Peyer's patch (tissue), 4 donors: ENCODE measurements around the gene CISD3. TPM values are rescaled to one million over a fixed set of nuclear protein-coding genes. Genes with fewer than 3 reads are reported as not detected.

Experiments
- DNase-seq, 3 donors: peaks; one replicate each; pipeline ENCODE4 v3.0.0-alpha.2; 2017 to 2019
- H3K27ac ChIP-seq, 4 donors: fragments of 200-600 bp; sonication (generic); one replicate each; pipeline ENCODE4 v1.5.1; 2016 to 2019
- H3K27me3 ChIP-seq, 2 donors: fragments of 200-600 bp; sonication (generic); one replicate each; pipeline ENCODE4 v1.5.1; 2019
- H3K36me3 ChIP-seq, 3 donors: fragments of 200-600 bp; sonication (generic); one replicate each; pipeline ENCODE4 v1.5.1; 2016 to 2019
- H3K4me1 ChIP-seq, 4 donors: fragments of 200-600 bp; sonication (generic); one replicate each; pipeline ENCODE4 v1.5.1; 2016 to 2019
- H3K4me3 ChIP-seq, 4 donors: fragments of 200-600 bp; sonication (generic); 1 replicate in 3 of 4; 2 replicates in 1 of 4; pipeline ENCODE4 v1.5.1; 2016 to 2019; ENCODE audit warnings: mild to moderate bottlenecking in 1 of 4
- H3K9me3 ChIP-seq, 4 donors: fragments of 200-600 bp; sonication (generic); one replicate each; pipeline ENCODE4 v1.5.1; 2016 to 2019; ENCODE audit warnings: mild to moderate bottlenecking in 1 of 4
- POLR2A ChIP-seq, 2 donors: fragments of 450-650 bp; IDR thresholded peaks; one replicate each; pipeline ENCODE4 v1.5.1; 2017; ENCODE audit warnings: antibody characterized with exemption in 2 of 2, mild to moderate bottlenecking in 2 of 2, moderate library complexity in 2 of 2
- total RNA-seq, 4 donors: library from RNA; depleted of rRNA; stranded (reverse); fragments of >200 nt; gene quantifications; one replicate each; pipeline ENCODE4 v1.1.0, GENCODE V29; 2016
- TF ChIP-seq, protein P1 (sequence below), 6 experiments: fragments of 450-650 bp in 4 of 6; fragments of 200-600 bp in 2 of 6; sonication (generic) in 1 of 6; IDR thresholded peaks; one replicate each; pipeline ENCODE4 v1.5.1; 2017 to 2019; ENCODE audit warnings: antibody characterized with exemption in 6 of 6, mild to moderate bottlenecking in 3 of 6, moderate library complexity in 1 of 6

The CISD3 gene
- total RNA-seq, 4 donors from 2014 or later: 10.7 to 55.0 (median 43.2) TPM

GRCh38 chr17:38691154-38691553 lies 39.0 kb upstream of the CISD3 start:
- Histone ChIP-seq H3K4me3 (no peak overlapping the region), H3K4me1 (peaks cover 0 to 14% (median 0%) of the 10 kb centered on the region in 4 donors), H3K9me3 (no peaks in the 10 kb centered on the region), H3K27ac (no peak overlapping the region), H3K36me3 (no peaks in the 10 kb centered on the region), H3K27me3 (no peaks in the 10 kb centered on the region)
- TF ChIP-seq, protein P1, sequence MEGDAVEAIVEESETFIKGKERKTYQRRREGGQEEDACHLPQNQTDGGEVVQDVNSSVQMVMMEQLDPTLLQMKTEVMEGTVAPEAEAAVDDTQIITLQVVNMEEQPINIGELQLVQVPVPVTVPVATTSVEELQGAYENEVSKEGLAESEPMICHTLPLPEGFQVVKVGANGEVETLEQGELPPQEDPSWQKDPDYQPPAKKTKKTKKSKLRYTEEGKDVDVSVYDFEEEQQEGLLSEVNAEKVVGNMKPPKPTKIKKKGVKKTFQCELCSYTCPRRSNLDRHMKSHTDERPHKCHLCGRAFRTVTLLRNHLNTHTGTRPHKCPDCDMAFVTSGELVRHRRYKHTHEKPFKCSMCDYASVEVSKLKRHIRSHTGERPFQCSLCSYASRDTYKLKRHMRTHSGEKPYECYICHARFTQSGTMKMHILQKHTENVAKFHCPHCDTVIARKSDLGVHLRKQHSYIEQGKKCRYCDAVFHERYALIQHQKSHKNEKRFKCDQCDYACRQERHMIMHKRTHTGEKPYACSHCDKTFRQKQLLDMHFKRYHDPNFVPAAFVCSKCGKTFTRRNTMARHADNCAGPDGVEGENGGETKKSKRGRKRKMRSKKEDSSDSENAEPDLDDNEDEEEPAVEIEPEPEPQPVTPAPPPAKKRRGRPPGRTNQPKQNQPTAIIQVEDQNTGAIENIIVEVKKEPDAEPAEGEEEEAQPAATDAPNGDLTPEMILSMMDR (IDR thresholded peaks at IDR 0.05): no peak
- TF ChIP-seq POLR2A (IDR thresholded peaks at IDR 0.05): no peak
- no peak for DNase-seq

DNA sequence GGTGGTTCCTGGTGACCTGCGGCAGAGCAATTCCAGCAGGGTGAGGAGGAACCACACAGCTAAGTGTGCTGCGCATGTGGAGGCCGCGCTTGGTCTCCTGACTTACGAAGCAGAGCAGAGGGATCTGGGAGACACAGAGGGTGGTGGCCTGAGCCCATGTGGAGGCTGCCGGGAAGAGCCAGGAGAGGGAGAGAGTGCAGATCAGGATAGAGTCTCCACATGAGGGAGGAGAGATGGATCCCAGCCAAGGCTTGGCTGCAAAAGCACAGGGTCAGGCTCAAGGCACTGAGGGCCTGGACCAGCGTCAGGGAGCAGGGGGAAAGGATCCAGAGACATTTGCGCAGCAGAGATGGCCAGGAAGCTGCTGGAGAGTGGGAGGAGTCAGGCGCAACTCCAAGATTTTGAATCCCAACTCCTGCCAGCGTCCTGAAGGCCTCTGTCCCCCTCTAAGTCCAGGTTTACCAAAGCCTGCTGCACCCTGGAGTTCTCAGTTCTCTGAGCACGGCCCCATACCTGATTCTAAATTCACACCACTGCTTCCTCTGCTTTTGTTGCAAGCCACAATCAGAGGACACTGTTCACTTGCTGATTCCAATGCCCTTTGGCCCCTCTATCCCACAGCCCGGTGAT lies 36.3 kb upstream of the CISD3 start:
- H3K9me3 ChIP-seq: no peaks in the 10 kb centered on the region
- peak in 2 of 3 donors; percentile 36 to 77 for DNase-seq
- H3K4me3 ChIP-seq: no peak overlapping the region
- peaks cover 0 to 14% (median 0%) of the 10 kb centered on the region in 4 donors for H3K4me1 ChIP-seq
- TF ChIP-seq, protein P1 (IDR thresholded peaks at IDR 0.05): no peak
- no peak for TF ChIP-seq POLR2A (IDR thresholded peaks at IDR 0.05)
- peak overlapping the region; percentile 3 to 63 (median 28) for H3K27ac ChIP-seq
- no peaks in the 10 kb centered on the region for H3K27me3 ChIP-seq
- H3K36me3 ChIP-seq: no peaks in the 10 kb centered on the region

DNA sequence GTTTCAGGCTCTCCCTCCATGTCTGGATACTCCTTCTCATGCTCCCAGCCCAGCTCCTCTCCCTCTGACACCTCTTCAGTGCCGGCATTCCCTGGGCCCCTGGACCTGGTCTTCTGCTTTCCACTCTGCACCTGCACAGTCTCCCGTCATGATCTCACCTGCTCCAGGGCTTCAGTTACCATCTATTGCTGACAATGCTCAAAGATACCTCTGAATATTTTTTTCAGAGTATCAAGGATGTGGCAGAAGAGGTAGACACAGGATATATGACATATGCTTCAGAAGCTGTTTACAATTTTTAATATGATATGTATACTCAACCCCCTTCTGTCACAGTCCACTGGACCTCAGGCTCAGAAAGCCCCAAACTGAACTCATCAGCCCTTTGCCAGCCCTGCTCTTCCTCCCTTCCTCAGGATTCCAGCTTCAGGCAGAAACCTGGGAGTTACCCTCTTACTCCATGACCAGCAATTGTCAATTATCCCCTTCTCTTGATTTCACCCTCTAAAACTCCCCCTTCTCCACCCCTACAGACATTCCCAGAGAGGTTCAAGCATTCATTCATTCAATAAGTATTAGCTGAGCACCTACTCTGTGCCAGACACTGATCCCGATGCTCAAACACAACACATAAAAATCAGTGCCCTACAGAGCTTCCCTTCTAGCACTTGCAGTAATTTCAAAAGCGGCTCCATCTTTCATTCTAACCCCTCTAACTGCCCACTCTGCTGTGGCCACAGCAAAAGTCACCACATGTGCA lies 32.9 kb upstream of the CISD3 start:
- H3K27ac ChIP-seq: no peak overlapping the region
- H3K9me3 ChIP-seq: no peaks in the 10 kb centered on the region
- no peak for TF ChIP-seq POLR2A (IDR thresholded peaks at IDR 0.05)
- TF ChIP-seq, protein P1 (IDR thresholded peaks at IDR 0.05): no peak
- peaks cover 0 to 28% (median 4%) of the 10 kb centered on the region in 4 donors for H3K4me1 ChIP-seq
- no peak for DNase-seq
- no peaks in the 10 kb centered on the region for H3K27me3 ChIP-seq
- no peaks in the 10 kb centered on the region for H3K36me3 ChIP-seq
- no peak overlapping the region for H3K4me3 ChIP-seq

DNA sequence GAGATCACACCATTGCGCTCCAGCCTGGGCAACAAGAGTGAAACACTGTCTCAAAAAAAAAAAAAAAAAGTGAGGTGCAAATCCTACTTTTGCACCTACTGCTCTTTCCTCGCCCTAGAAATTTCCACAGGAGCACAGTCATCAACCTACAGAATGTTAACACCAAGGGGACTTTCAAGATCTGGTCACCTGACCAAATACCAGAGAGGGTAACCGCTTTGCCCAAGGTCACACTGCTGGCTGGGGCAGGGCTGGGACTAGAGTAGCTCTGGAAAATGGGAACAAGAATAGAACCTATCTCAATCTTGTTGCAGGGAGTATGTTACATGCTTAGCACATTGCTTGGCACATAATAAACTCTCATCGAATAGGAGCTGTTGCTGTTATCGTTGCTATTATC lies 31.4 kb upstream of the CISD3 start:
- DNase-seq: no peak
- peaks cover 0 to 24% (median 4%) of the 10 kb centered on the region in 4 donors for H3K4me1 ChIP-seq
- H3K27ac ChIP-seq: no peak overlapping the region
- H3K27me3 ChIP-seq: no peaks in the 10 kb centered on the region
- H3K9me3 ChIP-seq: no peaks in the 10 kb centered on the region
- H3K4me3 ChIP-seq: no peak overlapping the region
- TF ChIP-seq, protein P1 (IDR thresholded peaks at IDR 0.05): no peak
- TF ChIP-seq POLR2A (IDR thresholded peaks at IDR 0.05): no peak
- H3K36me3 ChIP-seq: no peaks in the 10 kb centered on the region

DNA sequence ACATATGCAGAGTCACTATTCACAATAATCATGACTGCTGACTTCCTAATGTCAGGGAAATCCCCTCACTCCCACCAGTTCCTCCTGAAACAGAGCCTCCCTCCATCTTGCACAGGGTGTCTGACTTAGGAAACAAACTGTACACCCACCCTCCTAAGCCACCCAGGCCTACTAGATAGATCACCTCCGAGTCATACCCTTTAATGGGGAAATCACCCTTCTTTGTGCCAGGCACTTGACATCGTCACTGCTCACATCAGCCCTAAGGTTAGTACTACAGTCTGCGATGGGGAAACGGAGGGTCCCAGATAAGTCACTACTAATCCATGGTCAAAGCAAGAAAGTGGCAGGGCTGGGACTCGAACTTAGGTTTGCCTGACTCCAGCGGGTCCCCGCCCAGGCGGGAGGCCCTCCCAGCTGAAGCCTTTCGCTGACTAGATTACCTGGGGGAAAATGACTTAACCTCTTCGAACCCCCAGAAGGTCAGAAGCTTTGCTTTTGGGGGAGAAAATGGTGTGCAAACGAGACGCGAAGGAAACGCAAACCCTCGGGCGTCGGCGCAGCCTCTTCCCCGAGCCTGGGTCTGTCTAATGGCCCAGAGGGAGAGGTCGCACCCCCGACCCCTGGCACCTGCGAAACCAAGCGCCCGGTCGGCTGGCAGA lies 28.5 kb upstream of the CISD3 start:
- Histone ChIP-seq H3K27me3 (no peaks in the 10 kb centered on the region), H3K4me3 (peak overlapping the region; percentile 87 to 97 (median 94)), H3K4me1 (peaks cover 0 to 18% (median 4%) of the 10 kb centered on the region in 4 donors), H3K27ac (peak overlapping the region; percentile 89 to 99 (median 97)), H3K36me3 (no peaks in the 10 kb centered on the region), H3K9me3 (no peaks in the 10 kb centered on the region)
- no peak for TF ChIP-seq POLR2A (IDR thresholded peaks at IDR 0.05)
- TF ChIP-seq, protein P1 (IDR thresholded peaks at IDR 0.05): no peak
- DNase-seq: peak in 2 of 3 donors; percentile 50 to 64
